Dermis blood vessel endothelial cell (primary cell): ENCODE data around the gene CPN2. TPM values are rescaled to one million over a fixed set of nuclear protein-coding genes. Genes with fewer than 3 reads are reported as not detected.

ENCODE experiments used
- DNase-seq: peaks from one replicate; pipeline ENCODE4 v3.0.0; 2010
- total RNA-seq: library from RNA; depleted of rRNA; stranded (reverse); fragments of >200 nt; gene quantifications from 2 replicates; pipeline ENCODE4 v1.2.3, GENCODE V29; 2014

The CPN2 gene
- total RNA-seq, 1 donor from 2014 or later, result not detected

GRCh38 chr3:194293546-194294198 is 57.5 kb downstream of the CPN2 start:
- no peak for DNase-seq

DNA sequence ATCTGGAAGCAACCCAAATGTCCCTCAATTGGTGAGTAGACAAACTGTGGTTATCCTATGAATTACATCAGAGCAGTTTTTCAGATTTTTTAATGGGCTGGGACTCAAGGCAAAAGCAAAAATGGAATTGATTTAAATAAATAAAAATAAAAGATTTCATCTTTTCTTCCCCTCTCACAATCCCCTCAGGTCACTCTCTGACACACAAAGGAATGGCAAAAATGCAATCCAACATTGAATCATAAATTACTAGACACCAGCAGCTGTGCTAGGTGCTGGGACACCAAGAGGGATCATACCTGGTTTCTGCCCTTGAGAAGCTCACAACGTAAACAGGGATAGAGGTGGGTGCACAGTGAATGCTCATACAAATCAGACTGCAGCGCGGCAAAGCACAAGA is 58.8 kb downstream of the CPN2 start:
- no peak for DNase-seq

Other genes with a start within 250 kb of the CPN2 start
- 45.8 and 91.0 TPM in 2 replicates for gene HES1, start 215.2 kb downstream of the CPN2 start, total RNA-seq
- gene LRRC15, start 18.4 kb upstream of the CPN2 start, total RNA-seq, result 0.28 and 0.51 TPM in 2 replicates
- under 0.01 and 0.28 TPM in 2 replicates for gene GP5, start 47.9 kb upstream of the CPN2 start, total RNA-seq
- 145 and 196 TPM in 2 replicates for gene ATP13A3, start 135.7 kb upstream of the CPN2 start, total RNA-seq